Measurements from ENCODE around the gene HSD17B10. TPM values are rescaled to one million over a fixed set of nuclear protein-coding genes. Genes with fewer than 3 reads are reported as not detected.

The HSD17B10 gene
- total and polyA plus RNA-seq, 4 donors = 32.4 to 233 (median 201) TPM

DNA sequence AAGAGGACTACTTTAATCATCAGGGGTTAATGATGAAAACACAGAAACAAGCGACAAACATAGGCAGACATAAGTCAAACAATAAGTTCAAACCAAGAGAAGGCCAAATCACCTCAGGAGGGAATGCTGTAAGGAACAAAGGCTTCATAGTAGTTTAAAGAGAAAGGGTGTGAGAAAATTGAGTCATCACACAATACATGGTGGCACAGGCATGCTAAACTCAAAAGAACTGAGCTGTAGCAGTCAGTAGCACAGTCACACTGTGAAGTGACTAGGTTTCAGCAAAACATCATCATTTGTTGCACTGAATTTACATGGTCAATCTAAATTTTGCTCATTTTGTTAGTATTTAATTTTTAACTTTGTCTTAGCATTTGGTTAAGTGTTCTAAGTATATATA, 36.0 kb downstream of the HSD17B10 start:
- Histone ChIP-seq H3K27me3 (ENCODE audit: control insufficient read depth in 4 of 4, insufficient read depth in 4 of 4, low read length in 3 of 4) (no peaks in the 10 kb centered on the region), H3K36me3 (ENCODE audit: control insufficient read depth in 4 of 4, insufficient read depth in 3 of 4, low read depth in 1 of 4, low read length in 3 of 4) (peaks cover 4 to 71% (median 19%) of the 10 kb centered on the region in 4 donors), H3K4me1 (ENCODE audit: control insufficient read depth in 4 of 4, insufficient read depth in 4 of 4, low read length in 3 of 4) (no peaks in the 10 kb centered on the region), H3K27ac (ENCODE audit: low read depth in 1 of 2, low read length in 2 of 2) (no peak overlapping the region), H3K9me3 (ENCODE audit: control insufficient read depth in 4 of 4, low read length in 3 of 4) (no peaks in the 10 kb centered on the region), H3K9ac (ENCODE audit: low read depth in 1 of 2, low read length in 2 of 2) (no peak overlapping the region), H3K4me3 (ENCODE audit: low read depth in 1 of 3, low read length in 3 of 3) (no peak overlapping the region)
- WGBS = 97% methylated on average over 1 of the region's 1 CpG
- TF ChIP-seq FOXA1 (IDR thresholded peaks at IDR 0.05) (no peak), YY1 (IDR thresholded peaks at IDR 0.05) (no peak), TAF1 (conservative IDR thresholded peaks at IDR 0.05) (no peak), RXRA (IDR thresholded peaks at IDR 0.05) (no peak), HNF4A (conservative IDR thresholded peaks at IDR 0.05) (no peak), JUND (IDR thresholded peaks at IDR 0.05) (no peak), NR2F2 (IDR thresholded peaks at IDR 0.05) (no peak), HNF4G (IDR thresholded peaks at IDR 0.05) (no peak), RAD21 (IDR thresholded peaks at IDR 0.05) (no peak), SP1 (IDR thresholded peaks at IDR 0.05) (no peak), EGR1 (IDR thresholded peaks at IDR 0.05; ENCODE audit: low read depth in 2 of 2) (no peak)
- TF ChIP-seq, protein P1, sequence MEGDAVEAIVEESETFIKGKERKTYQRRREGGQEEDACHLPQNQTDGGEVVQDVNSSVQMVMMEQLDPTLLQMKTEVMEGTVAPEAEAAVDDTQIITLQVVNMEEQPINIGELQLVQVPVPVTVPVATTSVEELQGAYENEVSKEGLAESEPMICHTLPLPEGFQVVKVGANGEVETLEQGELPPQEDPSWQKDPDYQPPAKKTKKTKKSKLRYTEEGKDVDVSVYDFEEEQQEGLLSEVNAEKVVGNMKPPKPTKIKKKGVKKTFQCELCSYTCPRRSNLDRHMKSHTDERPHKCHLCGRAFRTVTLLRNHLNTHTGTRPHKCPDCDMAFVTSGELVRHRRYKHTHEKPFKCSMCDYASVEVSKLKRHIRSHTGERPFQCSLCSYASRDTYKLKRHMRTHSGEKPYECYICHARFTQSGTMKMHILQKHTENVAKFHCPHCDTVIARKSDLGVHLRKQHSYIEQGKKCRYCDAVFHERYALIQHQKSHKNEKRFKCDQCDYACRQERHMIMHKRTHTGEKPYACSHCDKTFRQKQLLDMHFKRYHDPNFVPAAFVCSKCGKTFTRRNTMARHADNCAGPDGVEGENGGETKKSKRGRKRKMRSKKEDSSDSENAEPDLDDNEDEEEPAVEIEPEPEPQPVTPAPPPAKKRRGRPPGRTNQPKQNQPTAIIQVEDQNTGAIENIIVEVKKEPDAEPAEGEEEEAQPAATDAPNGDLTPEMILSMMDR (IDR thresholded peaks at IDR 0.05; ENCODE audit: low read depth, low read length, missing input control) = no peak
- TF ChIP-seq, protein P2, sequence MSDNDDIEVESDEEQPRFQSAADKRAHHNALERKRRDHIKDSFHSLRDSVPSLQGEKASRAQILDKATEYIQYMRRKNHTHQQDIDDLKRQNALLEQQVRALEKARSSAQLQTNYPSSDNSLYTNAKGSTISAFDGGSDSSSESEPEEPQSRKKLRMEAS (IDR thresholded peaks at IDR 0.05) = no peak
- TF ChIP-seq, protein P3, sequence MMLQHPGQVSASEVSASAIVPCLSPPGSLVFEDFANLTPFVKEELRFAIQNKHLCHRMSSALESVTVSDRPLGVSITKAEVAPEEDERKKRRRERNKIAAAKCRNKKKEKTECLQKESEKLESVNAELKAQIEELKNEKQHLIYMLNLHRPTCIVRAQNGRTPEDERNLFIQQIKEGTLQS (IDR thresholded peaks at IDR 0.05) = no peak
- DNase-seq (ENCODE audit: low spot score) = no peak

DNA sequence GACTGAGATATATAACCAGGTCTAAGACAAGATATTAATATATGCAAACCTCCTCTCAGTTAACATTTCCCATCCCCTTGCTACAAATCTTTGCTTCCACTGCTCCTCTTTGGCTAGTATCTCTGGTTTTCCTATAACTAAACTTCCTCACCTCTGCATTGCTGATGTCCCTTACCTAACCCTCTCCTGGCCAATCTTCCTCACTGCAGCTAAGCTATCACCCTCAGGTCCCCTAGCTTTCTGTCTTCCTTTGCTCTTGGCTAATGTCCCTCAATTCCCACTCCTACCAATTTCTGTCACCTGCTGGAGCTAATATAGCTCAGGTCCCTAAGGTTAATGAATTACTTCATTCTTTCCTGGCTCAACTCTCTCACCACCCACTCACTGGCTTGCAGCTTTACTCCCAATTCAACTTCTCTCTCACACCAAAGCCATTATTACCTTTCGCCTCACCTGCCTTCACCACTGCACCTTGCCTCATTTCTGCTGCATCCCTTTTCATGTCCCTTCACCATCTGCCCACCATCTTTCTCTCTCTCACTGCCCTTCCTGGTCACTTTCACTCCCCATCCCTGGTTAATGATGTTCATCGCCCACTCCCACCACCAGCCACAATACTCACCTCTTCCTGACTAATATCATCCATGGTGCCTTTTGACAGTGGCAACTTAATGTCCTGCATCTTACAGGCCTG, 38.4 kb downstream of the HSD17B10 start:
- no peak overlapping the region for H3K27ac ChIP-seq (ENCODE audit: low read depth in 1 of 2, low read length in 2 of 2)
- H3K9ac ChIP-seq (ENCODE audit: low read depth in 1 of 2, low read length in 2 of 2) = no peak overlapping the region
- TF ChIP-seq, protein P3 (IDR thresholded peaks at IDR 0.05) = no peak
- H3K9me3 ChIP-seq (ENCODE audit: control insufficient read depth in 4 of 4, low read length in 3 of 4) = no peaks in the 10 kb centered on the region
- no peak overlapping the region for H3K4me3 ChIP-seq (ENCODE audit: low read depth in 1 of 3, low read length in 3 of 3)
- no peak for DNase-seq (ENCODE audit: low spot score)
- 93% methylated on average over 2 of the region's 2 CpGs for WGBS
- H3K4me1 ChIP-seq (ENCODE audit: control insufficient read depth in 4 of 4, insufficient read depth in 4 of 4, low read length in 3 of 4) = no peaks in the 10 kb centered on the region
- peaks cover 4 to 62% (median 16%) of the 10 kb centered on the region in 4 donors for H3K36me3 ChIP-seq (ENCODE audit: control insufficient read depth in 4 of 4, insufficient read depth in 3 of 4, low read depth in 1 of 4, low read length in 3 of 4)
- no peaks in the 10 kb centered on the region for H3K27me3 ChIP-seq (ENCODE audit: control insufficient read depth in 4 of 4, insufficient read depth in 4 of 4, low read length in 3 of 4)

DNA sequence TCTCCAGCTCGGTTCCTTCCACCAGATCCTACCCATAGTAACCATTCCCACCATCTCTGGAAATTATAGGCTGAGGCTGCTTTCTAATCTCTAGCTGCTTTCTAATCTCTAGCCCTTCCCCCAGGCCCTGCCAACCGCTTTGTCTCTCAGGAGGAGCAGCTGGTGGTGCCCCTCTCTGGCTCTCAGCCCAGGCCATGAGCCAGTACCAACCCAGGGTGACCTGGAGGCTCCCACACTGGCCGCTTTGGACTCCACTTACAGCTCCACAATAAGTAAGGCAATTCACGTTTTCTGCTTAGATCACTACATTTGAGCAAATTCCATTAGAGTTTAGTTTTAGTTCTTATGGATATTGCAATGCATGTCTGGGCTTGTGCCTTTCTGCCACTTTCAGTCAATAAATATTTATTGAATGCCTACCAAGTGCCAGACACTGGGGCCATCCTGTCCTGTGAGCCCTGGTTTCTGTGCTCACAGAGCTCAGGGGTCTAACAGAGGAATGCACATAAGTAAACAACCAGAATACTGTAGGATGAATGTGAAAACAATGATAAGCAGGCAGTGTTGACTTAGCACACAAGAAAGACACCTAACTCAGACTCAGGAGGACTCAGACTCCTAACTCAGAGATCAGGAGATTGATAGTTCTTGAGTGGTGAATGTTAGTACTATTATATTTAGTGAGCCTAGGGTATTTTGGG, 50.6 kb downstream of the HSD17B10 start:
- TF ChIP-seq EGR1 (IDR thresholded peaks at IDR 0.05; ENCODE audit: low read depth in 2 of 2) = no peak
- no peak for TF ChIP-seq NR2F2 (IDR thresholded peaks at IDR 0.05)
- TF ChIP-seq RXRA (IDR thresholded peaks at IDR 0.05) = no peak
- H3K9me3 ChIP-seq (ENCODE audit: control insufficient read depth in 4 of 4, low read length in 3 of 4) = no peaks in the 10 kb centered on the region
- H3K27ac ChIP-seq (ENCODE audit: low read depth in 1 of 2, low read length in 2 of 2) = no peak overlapping the region
- WGBS = 95% methylated on average over 4 of the region's 4 CpGs
- no peaks in the 10 kb centered on the region for H3K27me3 ChIP-seq (ENCODE audit: control insufficient read depth in 4 of 4, insufficient read depth in 4 of 4, low read length in 3 of 4)
- H3K9ac ChIP-seq (ENCODE audit: low read depth in 1 of 2, low read length in 2 of 2) = no peak overlapping the region
- H3K4me3 ChIP-seq (ENCODE audit: low read depth in 1 of 3, low read length in 3 of 3) = no peak overlapping the region
- H3K36me3 ChIP-seq (ENCODE audit: control insufficient read depth in 4 of 4, insufficient read depth in 3 of 4, low read depth in 1 of 4, low read length in 3 of 4) = peaks cover 3 to 68% (median 36%) of the 10 kb centered on the region in 4 donors
- H3K4me1 ChIP-seq (ENCODE audit: control insufficient read depth in 4 of 4, insufficient read depth in 4 of 4, low read length in 3 of 4) = no peaks in the 10 kb centered on the region
- no peak for DNase-seq (ENCODE audit: low spot score)

Small RNA genes within 50 kb of the gene (small RNA-seq; reads per million reads assigned to genes)
- not detected for gene MIR6857
- not detected for gene VTRNA3-1P

Other genes with a start within 250 kb of the HSD17B10 start
- gene KDM5C, start 209.2 kb downstream of the HSD17B10 start, total RNA-seq = 10 to 100 TPM; 39.2 to 74.7 TPM
- 10 to 100 TPM; 14.7 to 14.8 TPM for gene KDM5C, start 209.2 kb downstream of the HSD17B10 start, polyA plus RNA-seq
- gene IQSEC2, start 152.8 kb downstream of the HSD17B10 start, total RNA-seq = 1 to 10 TPM; 1.0 to 2.1 TPM
- gene IQSEC2, start 152.8 kb downstream of the HSD17B10 start, polyA plus RNA-seq = 1 to 10 TPM in 1 of 2 donors, under 1 TPM in 1; 0.40 to 1.8 TPM
- 10 to 100 TPM; 20.8 to 25.6 TPM for gene SMC1A, start 11.7 kb downstream of the HSD17B10 start, total RNA-seq
- gene SMC1A, start 11.7 kb downstream of the HSD17B10 start, polyA plus RNA-seq = 10 to 100 TPM; 11.0 to 15.5 TPM
- under 1 TPM; 0.14 to 0.25 TPM for gene RIBC1, start 11.5 kb downstream of the HSD17B10 start, total RNA-seq
- under 1 TPM; 0.08 to 0.42 TPM for gene RIBC1, start 11.5 kb downstream of the HSD17B10 start, polyA plus RNA-seq